Measurements from ENCODE around the gene ARHGAP33. TPM values are rescaled to one million over a fixed set of nuclear protein-coding genes. Genes with fewer than 3 reads are reported as not detected.
A peak's percentile ranks its signal among the peaks of the same experiment; 100 is the strongest.

Gene ARHGAP33
- total RNA-seq, 1 experiment from 2014 or later = 3.7 TPM

GRCh38 chr19:35759697-35760096 is 15.7 kb upstream of the ARHGAP33 start:
- TF ChIP-seq EZH2 (IDR thresholded peaks at IDR 0.05; ENCODE audit: low read length, unreplicated experiment) (no peak), EZH2phosphoT487 (IDR thresholded peaks at IDR 0.05; ENCODE audit: borderline replicate concordance, low read length) (no peak), CTCF (conservative IDR thresholded peaks at IDR 0.05; ENCODE audit: low read depth, low read length) (no peak)
- no TSS peak for BruUV-seq (replicated peaks)
- Histone ChIP-seq H3K4me2 (ENCODE audit: low read length) (peak overlapping the region; percentile 77; the same call in 1 of the 2 replicates), H3K9me2 (replicated peaks; ENCODE audit: low read length) (no peaks in the 10 kb centered on the region), H3K9me3 (ENCODE audit: low read length) (no peaks in the 10 kb centered on the region), H4K20me1 (ENCODE audit: low read length) (no peaks in the 10 kb centered on the region), H3K4me1 (ENCODE audit: insufficient read depth, low read length) (peaks cover 7% of the 10 kb centered on the region), H3K36me3 (ENCODE audit: low read depth, low read length) (no peaks in the 10 kb centered on the region), H3K27me3 (ENCODE audit: low read length) (no peaks in the 10 kb centered on the region), H3F3A (ENCODE audit: low read length, unreplicated experiment) (peaks cover 3% of the 10 kb centered on the region), H3K27ac (ENCODE audit: low read length) (no peak overlapping the region), H3K9ac (ENCODE audit: low read length) (no peak overlapping the region), H3K79me2 (ENCODE audit: low read length) (peaks cover 15% of the 10 kb centered on the region), H2AFZ (ENCODE audit: low read length) (no peak overlapping the region), H3K4me3 (ENCODE audit: low read length) (no peak overlapping the region)
- intact Hi-C loops (cut with micrococcal nuclease) = no loop called here
- DNase-seq (no peak), ATAC-seq (no peak)
- CTCF ChIA-PET = no interaction called here
- POLR2A ChIA-PET (ENCODE audit: unreplicated experiment) = no interaction called here

- Histone ChIP-seq H3K27ac (ENCODE audit: low read length) (no peak overlapping the region), H3K36me3 (ENCODE audit: low read depth, low read length) (no peaks in the 10 kb centered on the region), H3F3A (ENCODE audit: low read length, unreplicated experiment) (peaks cover 3% of the 10 kb centered on the region), H2AFZ (ENCODE audit: low read length) (no peak overlapping the region), H3K9me3 (ENCODE audit: low read length) (no peaks in the 10 kb centered on the region), H3K4me1 (ENCODE audit: insufficient read depth, low read length) (peaks cover 12% of the 10 kb centered on the region), H3K27me3 (ENCODE audit: low read length) (no peaks in the 10 kb centered on the region), H3K9me2 (replicated peaks; ENCODE audit: low read length) (no peaks in the 10 kb centered on the region), H3K9ac (ENCODE audit: low read length) (no peak overlapping the region), H4K20me1 (ENCODE audit: low read length) (no peaks in the 10 kb centered on the region), H3K4me3 (ENCODE audit: low read length) (no peak overlapping the region), H3K4me2 (ENCODE audit: low read length) (no peak overlapping the region), H3K79me2 (ENCODE audit: low read length) (peaks cover 15% of the 10 kb centered on the region)
- CTCF ChIA-PET = no interaction called here
- intact Hi-C loops (cut with micrococcal nuclease) = no loop called here
- POLR2A ChIA-PET (ENCODE audit: unreplicated experiment) = no interaction called here
- BruUV-seq (replicated peaks) = no TSS peak
- ATAC-seq (no peak), DNase-seq (peak; percentile 83)
- TF ChIP-seq CTCF (conservative IDR thresholded peaks at IDR 0.05; ENCODE audit: low read depth, low read length) = no peak
Measured at GRCh38 chr19:35760711-35761349, 14.5 kb upstream of the ARHGAP33 start.

- ATAC-seq (no peak), DNase-seq (no peak)
- Histone ChIP-seq H3K9ac (ENCODE audit: low read length) (no peak overlapping the region), H3K4me3 (ENCODE audit: low read length) (no peak overlapping the region), H4K20me1 (ENCODE audit: low read length) (no peaks in the 10 kb centered on the region), H3K27me3 (ENCODE audit: low read length) (no peaks in the 10 kb centered on the region), H3K9me2 (replicated peaks; ENCODE audit: low read length) (no peaks in the 10 kb centered on the region), H3K4me1 (ENCODE audit: insufficient read depth, low read length) (peaks cover 6% of the 10 kb centered on the region; the same call in 1 of the 2 replicates), H3F3A (ENCODE audit: low read length, unreplicated experiment) (no peaks in the 10 kb centered on the region), H3K4me2 (ENCODE audit: low read length) (no peak overlapping the region), H3K79me2 (ENCODE audit: low read length) (peaks cover 2% of the 10 kb centered on the region), H2AFZ (ENCODE audit: low read length) (no peak overlapping the region), H3K27ac (ENCODE audit: low read length) (no peak overlapping the region), H3K36me3 (ENCODE audit: low read depth, low read length) (no peaks in the 10 kb centered on the region), H3K9me3 (ENCODE audit: low read length) (no peaks in the 10 kb centered on the region)
- ChIA-PET CTCF (no interaction called here), POLR2A (ENCODE audit: unreplicated experiment) (no interaction called here)
- no TSS peak for BruUV-seq (replicated peaks)
- intact Hi-C loops (cut with micrococcal nuclease) = no loop called here
- no peak for TF ChIP-seq CTCF (conservative IDR thresholded peaks at IDR 0.05; ENCODE audit: low read depth, low read length)
- no peak for TF ChIP-seq EZH2 (IDR thresholded peaks at IDR 0.05; ENCODE audit: low read length, unreplicated experiment)
Measured at GRCh38 chr19:35764432-35765315, 10.7 kb upstream of the ARHGAP33 start.
